Stimulated activated naive CD8-positive, alpha-beta T cell treated with anti-CD3 and anti-CD28 coated beads, Interleukin-15, Interleukin-2, amounts not matched to agents 100 ng/mL and 50 ng/mL, for 24 hours (primary cell): ENCODE data around the gene BHMT.

Experiments used
- H3K27ac Mint-ChIP-seq: one replicate; pipeline ENCODE4 v1.8.0; 2021; ENCODE audit warnings: mild to moderate bottlenecking, mixed read lengths
- H3K27me3 Mint-ChIP-seq: one replicate; pipeline ENCODE4 v1.8.0; 2021; ENCODE audit warnings: mixed read lengths
- H3K36me3 Mint-ChIP-seq: one replicate; pipeline ENCODE4 v1.8.0; 2021; ENCODE audit warnings: low read depth, mixed read lengths
- H3K4me1 Mint-ChIP-seq: one replicate; pipeline ENCODE4 v1.8.0; 2021; ENCODE audit warnings: low read depth, mixed read lengths
- H3K4me3 Mint-ChIP-seq: one replicate; pipeline ENCODE4 v1.8.0; 2021; ENCODE audit warnings: mild to moderate bottlenecking, mixed read lengths
- H3K9me3 Mint-ChIP-seq: one replicate; pipeline ENCODE4 v1.8.0; 2021; ENCODE audit warnings: mixed read lengths

BHMT gene

DNA sequence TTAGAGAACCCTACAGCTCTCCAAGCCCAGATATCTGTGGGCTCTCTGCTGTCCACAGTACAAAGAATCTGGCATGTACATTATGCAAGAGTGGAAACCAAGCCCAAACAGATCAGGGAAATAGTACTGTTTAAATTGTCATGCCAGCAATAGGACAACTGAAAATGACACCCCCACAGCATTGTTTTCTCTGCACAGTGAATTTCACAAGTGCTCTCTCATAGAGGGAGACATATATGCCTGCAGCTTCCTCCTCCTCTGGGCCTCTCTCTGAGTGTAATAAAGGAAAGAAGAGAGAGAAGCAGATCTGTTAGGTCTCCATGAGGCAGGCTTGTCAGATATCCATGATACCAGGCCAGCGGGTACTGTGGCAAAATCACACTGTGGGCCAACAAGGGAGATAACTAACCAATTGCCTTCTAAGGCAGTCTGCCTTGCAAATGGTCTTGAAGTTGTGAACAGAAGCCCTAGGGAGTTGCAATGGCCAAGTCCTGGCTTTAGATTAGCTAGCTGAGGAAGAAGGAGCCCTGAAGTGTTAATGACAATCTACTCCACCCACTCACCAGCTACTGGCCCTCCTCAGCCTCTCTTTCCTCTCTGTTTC, 69.9 kb downstream of the BHMT start:
- Mint-ChIP-seq H3K9me3 (no peaks in the 10 kb centered on the region), H3K27me3 (no peaks in the 10 kb centered on the region), H3K27ac (no peak overlapping the region), H3K4me3 (no peak overlapping the region), H3K36me3 (no peaks in the 10 kb centered on the region), H3K4me1 (no peaks in the 10 kb centered on the region)
